ENCODE data around the gene STAT5B. TPM values are rescaled to one million over a fixed set of nuclear protein-coding genes. Genes with fewer than 3 reads are reported as not detected.

Gene STAT5B
- total and polyA plus RNA-seq, 9 of the 15 experiments (the other 6 are each of a cell fraction or from before 2014, with no cell fraction given): 20.8 to 176 (median 92.4) TPM

- TF ChIP-seq BRD9 (IDR thresholded peaks at IDR 0.05; ENCODE audit: low read depth, partially characterized antibody): peak; percentile 27
- no peak for TF ChIP-seq GTF2F1 (IDR thresholded peaks at IDR 0.05; ENCODE audit: low read depth, low read length)
- 0 out of 2 replicates have a peak, but pooled peaks have one; percentile 7 for TF ChIP-seq C11orf30 (IDR thresholded peaks at IDR 0.05; ENCODE audit: low read depth)
- TF ChIP-seq CTBP1 (IDR thresholded peaks at IDR 0.05; ENCODE audit: borderline replicate concordance): no peak
Observed at GRCh38 chr17:42271006-42271778, 5.0 kb downstream of the STAT5B start (continued).

DNA sequence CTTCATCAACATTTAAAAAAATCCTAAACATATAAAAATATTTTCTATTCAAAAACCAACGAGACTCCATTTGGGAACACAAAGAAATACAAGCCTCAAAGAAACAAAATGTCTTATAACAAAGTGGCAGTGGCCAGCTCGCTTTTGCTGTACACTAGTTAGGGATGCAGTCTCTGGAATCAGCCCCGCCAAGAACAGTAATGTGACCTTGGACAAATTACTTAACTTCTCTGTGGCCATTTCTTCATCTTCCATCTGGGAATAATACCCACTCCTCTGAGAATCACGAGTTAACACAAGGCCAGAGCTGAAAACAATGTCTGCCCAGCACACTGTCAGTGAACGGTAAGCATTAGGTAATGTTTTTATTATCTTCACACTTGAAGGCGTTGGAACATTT is 5.6 kb downstream of the STAT5B start:
- ATAC-seq (peak; percentile 2), FAIRE-seq (peak; percentile 52), DNase-seq (ENCODE audit: extremely low read depth in 1 of 4, low spot score in 3 of 4) (no peak)
- POLR2A ChIA-PET: interaction anchor here (0.6 to 5.2 kb wide), 9 partner anchors 9 to 554 kb away, joined by 3 to 41 read pairs (median 3); no protein-coding TSS in a partner anchor
- 2% methylated on average over 6 of the region's 6 CpGs for WGBS (ENCODE audit: insufficient coverage, low coverage, missing lambda C conversion rate)
- no peak overlapping the region for H2AFZ ChIP-seq (ENCODE audit: low read depth, low read length)
- peaks cover 100% of the 10 kb centered on the region for H3K79me2 ChIP-seq (ENCODE audit: control insufficient read depth, insufficient read depth, low read length)
- no peaks in the 10 kb centered on the region for H3K9me3 ChIP-seq (replicated peaks; ENCODE audit: control insufficient read depth, insufficient read depth, low read depth, low read length)
- H4K20me1 ChIP-seq (replicated peaks; ENCODE audit: control insufficient read depth, insufficient read depth, low read length): no peaks in the 10 kb centered on the region
- peak overlapping the region; percentile 95 for H3K4me2 ChIP-seq (ENCODE audit: insufficient read depth, low read length)
- peaks cover 14 to 21% of the 10 kb centered on the region in 2 experiments for H3K4me1 ChIP-seq (replicated peaks in 1 of 2; ENCODE audit: control insufficient read depth in 2 of 2, insufficient read depth in 2 of 2, low read length in 2 of 2)
- peaks cover 51% of the 10 kb centered on the region for H3K36me3 ChIP-seq (ENCODE audit: control insufficient read depth, insufficient read depth, low read length)
- no peaks in the 10 kb centered on the region for H3K9me1 ChIP-seq (ENCODE audit: control insufficient read depth, insufficient read depth, low read length)
- H3K4me3 ChIP-seq: peak overlapping the region; percentile 81
- BruUV-seq (replicated peaks): no TSS peak
- peak overlapping the region; percentile 93 for H3K27ac ChIP-seq (ENCODE audit: extremely low read depth, low read depth, low read length)
- H3K27me3 ChIP-seq (ENCODE audit: control insufficient read depth in 2 of 2, insufficient read depth in 2 of 2, low read length in 2 of 2): no peaks in the 10 kb centered on the region
- CTCF ChIA-PET (ENCODE audit: low intra/inter-chr PET ratio): no interaction called here
- in situ Hi-C loops (cut with MboI) (no loop called here), intact Hi-C loops (cut with micrococcal nuclease) (no loop called here)
- H3K9ac ChIP-seq (ENCODE audit: insufficient read depth in 1 of 2, low read depth in 2 of 2, low read length in 2 of 2): peak overlapping the region; percentile 56 to 84; a peak in 3 of 4 replicates
- TF ChIP-seq MTA1 (IDR thresholded peaks at IDR 0.05; ENCODE audit: borderline replicate concordance): no peak
- TF ChIP-seq ZNF239 (CRISPR knock-in tag; IDR thresholded peaks at IDR 0.05): no peak
- TF ChIP-seq, protein P1, sequence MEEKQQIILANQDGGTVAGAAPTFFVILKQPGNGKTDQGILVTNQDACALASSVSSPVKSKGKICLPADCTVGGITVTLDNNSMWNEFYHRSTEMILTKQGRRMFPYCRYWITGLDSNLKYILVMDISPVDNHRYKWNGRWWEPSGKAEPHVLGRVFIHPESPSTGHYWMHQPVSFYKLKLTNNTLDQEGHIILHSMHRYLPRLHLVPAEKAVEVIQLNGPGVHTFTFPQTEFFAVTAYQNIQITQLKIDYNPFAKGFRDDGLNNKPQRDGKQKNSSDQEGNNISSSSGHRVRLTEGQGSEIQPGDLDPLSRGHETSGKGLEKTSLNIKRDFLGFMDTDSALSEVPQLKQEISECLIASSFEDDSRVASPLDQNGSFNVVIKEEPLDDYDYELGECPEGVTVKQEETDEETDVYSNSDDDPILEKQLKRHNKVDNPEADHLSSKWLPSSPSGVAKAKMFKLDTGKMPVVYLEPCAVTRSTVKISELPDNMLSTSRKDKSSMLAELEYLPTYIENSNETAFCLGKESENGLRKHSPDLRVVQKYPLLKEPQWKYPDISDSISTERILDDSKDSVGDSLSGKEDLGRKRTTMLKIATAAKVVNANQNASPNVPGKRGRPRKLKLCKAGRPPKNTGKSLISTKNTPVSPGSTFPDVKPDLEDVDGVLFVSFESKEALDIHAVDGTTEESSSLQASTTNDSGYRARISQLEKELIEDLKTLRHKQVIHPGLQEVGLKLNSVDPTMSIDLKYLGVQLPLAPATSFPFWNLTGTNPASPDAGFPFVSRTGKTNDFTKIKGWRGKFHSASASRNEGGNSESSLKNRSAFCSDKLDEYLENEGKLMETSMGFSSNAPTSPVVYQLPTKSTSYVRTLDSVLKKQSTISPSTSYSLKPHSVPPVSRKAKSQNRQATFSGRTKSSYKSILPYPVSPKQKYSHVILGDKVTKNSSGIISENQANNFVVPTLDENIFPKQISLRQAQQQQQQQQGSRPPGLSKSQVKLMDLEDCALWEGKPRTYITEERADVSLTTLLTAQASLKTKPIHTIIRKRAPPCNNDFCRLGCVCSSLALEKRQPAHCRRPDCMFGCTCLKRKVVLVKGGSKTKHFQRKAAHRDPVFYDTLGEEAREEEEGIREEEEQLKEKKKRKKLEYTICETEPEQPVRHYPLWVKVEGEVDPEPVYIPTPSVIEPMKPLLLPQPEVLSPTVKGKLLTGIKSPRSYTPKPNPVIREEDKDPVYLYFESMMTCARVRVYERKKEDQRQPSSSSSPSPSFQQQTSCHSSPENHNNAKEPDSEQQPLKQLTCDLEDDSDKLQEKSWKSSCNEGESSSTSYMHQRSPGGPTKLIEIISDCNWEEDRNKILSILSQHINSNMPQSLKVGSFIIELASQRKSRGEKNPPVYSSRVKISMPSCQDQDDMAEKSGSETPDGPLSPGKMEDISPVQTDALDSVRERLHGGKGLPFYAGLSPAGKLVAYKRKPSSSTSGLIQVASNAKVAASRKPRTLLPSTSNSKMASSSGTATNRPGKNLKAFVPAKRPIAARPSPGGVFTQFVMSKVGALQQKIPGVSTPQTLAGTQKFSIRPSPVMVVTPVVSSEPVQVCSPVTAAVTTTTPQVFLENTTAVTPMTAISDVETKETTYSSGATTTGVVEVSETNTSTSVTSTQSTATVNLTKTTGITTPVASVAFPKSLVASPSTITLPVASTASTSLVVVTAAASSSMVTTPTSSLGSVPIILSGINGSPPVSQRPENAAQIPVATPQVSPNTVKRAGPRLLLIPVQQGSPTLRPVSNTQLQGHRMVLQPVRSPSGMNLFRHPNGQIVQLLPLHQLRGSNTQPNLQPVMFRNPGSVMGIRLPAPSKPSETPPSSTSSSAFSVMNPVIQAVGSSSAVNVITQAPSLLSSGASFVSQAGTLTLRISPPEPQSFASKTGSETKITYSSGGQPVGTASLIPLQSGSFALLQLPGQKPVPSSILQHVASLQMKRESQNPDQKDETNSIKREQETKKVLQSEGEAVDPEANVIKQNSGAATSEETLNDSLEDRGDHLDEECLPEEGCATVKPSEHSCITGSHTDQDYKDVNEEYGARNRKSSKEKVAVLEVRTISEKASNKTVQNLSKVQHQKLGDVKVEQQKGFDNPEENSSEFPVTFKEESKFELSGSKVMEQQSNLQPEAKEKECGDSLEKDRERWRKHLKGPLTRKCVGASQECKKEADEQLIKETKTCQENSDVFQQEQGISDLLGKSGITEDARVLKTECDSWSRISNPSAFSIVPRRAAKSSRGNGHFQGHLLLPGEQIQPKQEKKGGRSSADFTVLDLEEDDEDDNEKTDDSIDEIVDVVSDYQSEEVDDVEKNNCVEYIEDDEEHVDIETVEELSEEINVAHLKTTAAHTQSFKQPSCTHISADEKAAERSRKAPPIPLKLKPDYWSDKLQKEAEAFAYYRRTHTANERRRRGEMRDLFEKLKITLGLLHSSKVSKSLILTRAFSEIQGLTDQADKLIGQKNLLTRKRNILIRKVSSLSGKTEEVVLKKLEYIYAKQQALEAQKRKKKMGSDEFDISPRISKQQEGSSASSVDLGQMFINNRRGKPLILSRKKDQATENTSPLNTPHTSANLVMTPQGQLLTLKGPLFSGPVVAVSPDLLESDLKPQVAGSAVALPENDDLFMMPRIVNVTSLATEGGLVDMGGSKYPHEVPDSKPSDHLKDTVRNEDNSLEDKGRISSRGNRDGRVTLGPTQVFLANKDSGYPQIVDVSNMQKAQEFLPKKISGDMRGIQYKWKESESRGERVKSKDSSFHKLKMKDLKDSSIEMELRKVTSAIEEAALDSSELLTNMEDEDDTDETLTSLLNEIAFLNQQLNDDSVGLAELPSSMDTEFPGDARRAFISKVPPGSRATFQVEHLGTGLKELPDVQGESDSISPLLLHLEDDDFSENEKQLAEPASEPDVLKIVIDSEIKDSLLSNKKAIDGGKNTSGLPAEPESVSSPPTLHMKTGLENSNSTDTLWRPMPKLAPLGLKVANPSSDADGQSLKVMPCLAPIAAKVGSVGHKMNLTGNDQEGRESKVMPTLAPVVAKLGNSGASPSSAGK (IDR thresholded peaks at IDR 0.05): no peak
- TF ChIP-seq ZNF175 (CRISPR knock-in tag; IDR thresholded peaks at IDR 0.05; ENCODE audit: low read depth): no peak
- no peak for TF ChIP-seq PRPF4 (IDR thresholded peaks at IDR 0.05; ENCODE audit: insufficient read depth, low read depth, low read length, poor library complexity, severe bottlenecking)
- TF ChIP-seq NR2F6 (CRISPR knock-in tag; IDR thresholded peaks at IDR 0.05): no peak

All from K562 (cell line).